MM.1S (cell line): ENCODE results near the gene ATF5.

ENCODE experiments used
- DNase-seq: peaks from one replicate; pipeline ENCODE4 v3.0.0-alpha.2; 2015
- H2AFZ ChIP-seq: fragments of 300-600 bp; sonication (generic); 2 replicates; pipeline ENCODE4 v1.6.0; 2016; ENCODE audit warnings: antibody characterized with exemption, low read length
- H3F3A ChIP-seq: fragments of 300-600 bp; sonication (generic); 2 replicates; pipeline ENCODE4 v1.6.1; 2016; ENCODE audit warnings: mild to moderate bottlenecking, antibody characterized with exemption, low read length, moderate library complexity, mixed read lengths; ENCODE audit not compliant: insufficient read depth
- H3K27ac ChIP-seq: fragments of 300-600 bp; sonication (generic); 2 replicates; pipeline ENCODE4 v1.5.1; 2016; ENCODE audit warnings: mild to moderate bottlenecking, low read length
- H3K27me3 ChIP-seq: fragments of 300-600 bp; sonication (generic); replicated peaks from 2 replicates; pipeline ENCODE4 v1.6.0; 2016; ENCODE audit warnings: low read length; ENCODE audit not compliant: insufficient read depth
- H3K36me3 ChIP-seq: fragments of 300-600 bp; sonication (generic); replicated peaks from 2 replicates; pipeline ENCODE4 v1.6.1; 2016; ENCODE audit warnings: mild to moderate bottlenecking, low read length, mixed read lengths; ENCODE audit not compliant: insufficient read depth
- H3K4me1 ChIP-seq: fragments of 300-600 bp; sonication (generic); 2 replicates; pipeline ENCODE4 v1.6.1; 2016; ENCODE audit warnings: low read length, mixed read lengths
- H3K4me2 ChIP-seq: fragments of 300-600 bp; sonication (generic); 2 replicates; pipeline ENCODE4 v1.6.0; 2016; ENCODE audit warnings: low read depth, low read length
- H3K4me3 ChIP-seq: fragments of 300-600 bp; sonication (generic); 2 replicates; pipeline ENCODE4 v1.5.1; 2016; ENCODE audit warnings: low read length, mixed read lengths
- H3K79me2 ChIP-seq: fragments of 300-600 bp; sonication (generic); 2 replicates; pipeline ENCODE4 v1.6.1; 2016; ENCODE audit warnings: mixed run types, low read length, mixed read lengths
- H3K9ac ChIP-seq: fragments of 300-600 bp; sonication (generic); 2 replicates; pipeline ENCODE4 v1.6.1; 2016; ENCODE audit warnings: low read length, mixed read lengths
- H3K9me2 ChIP-seq: fragments of 300-600 bp; sonication (generic); replicated peaks from 2 replicates; pipeline ENCODE4 v1.6.1; 2016; ENCODE audit warnings: mild to moderate bottlenecking, low read length, mixed read lengths; ENCODE audit not compliant: insufficient read depth
- H3K9me3 ChIP-seq: fragments of 300-600 bp; sonication (generic); replicated peaks from 2 replicates; pipeline ENCODE4 v1.6.1; 2016; ENCODE audit warnings: mild to moderate bottlenecking, low read length, mixed read lengths; ENCODE audit not compliant: insufficient read depth
- H4K20me1 ChIP-seq: fragments of 300-600 bp; sonication (generic); 2 replicates; pipeline ENCODE4 v1.6.1; 2016; ENCODE audit warnings: mild to moderate bottlenecking, low read length, moderate library complexity, mixed read lengths; ENCODE audit not compliant: insufficient read depth
- CTCF ChIP-seq: fragments of 300-600 bp; sonication (generic); IDR thresholded peaks from 2 replicates; pipeline ENCODE4 v1.5.1; 2016; ENCODE audit warnings: antibody characterized with exemption, low read length, mixed read lengths
- EZH2 ChIP-seq: fragments of 300-600 bp; sonication (generic); optimal IDR thresholded peaks from 2 replicates; pipeline ENCODE3; 2017; ENCODE audit warnings: low read depth, mild to moderate bottlenecking, antibody characterized with exemption, low read length, mixed read lengths
- EZH2phosphoT487 ChIP-seq: fragments of 300-600 bp; sonication (generic); IDR thresholded peaks from 2 replicates; pipeline ENCODE4 v1.6.1; 2018; ENCODE audit warnings: antibody characterized with exemption, low read length

ATF5 gene

GRCh38 chr19:49950956-49951526, 22.0 kb downstream of the ATF5 start:
- H3K4me3 ChIP-seq = no peak overlapping the region
- no peaks in the 10 kb centered on the region for H3K9me2 ChIP-seq
- no peak overlapping the region for H3K27ac ChIP-seq
- no peaks in the 10 kb centered on the region for H3K27me3 ChIP-seq
- H2AFZ ChIP-seq = no peak overlapping the region
- H3F3A ChIP-seq = no peaks in the 10 kb centered on the region
- H4K20me1 ChIP-seq = no peaks in the 10 kb centered on the region
- H3K4me2 ChIP-seq = no peak overlapping the region
- H3K4me1 ChIP-seq = 0 out of 2 replicates have a peak, but pooled peaks cover 8% of the 10 kb centered on the region
- H3K9ac ChIP-seq = no peak overlapping the region
- TF ChIP-seq CTCF = no peak
- DNase-seq = no peak
- H3K36me3 ChIP-seq = no peaks in the 10 kb centered on the region
- no peaks in the 10 kb centered on the region for H3K79me2 ChIP-seq
- no peaks in the 10 kb centered on the region for H3K9me3 ChIP-seq

GRCh38 chr19:49951806-49952478, 22.9 kb downstream of the ATF5 start:
- H3K27me3 ChIP-seq = no peaks in the 10 kb centered on the region
- no peaks in the 10 kb centered on the region for H3K36me3 ChIP-seq
- H3K9ac ChIP-seq = no peak overlapping the region
- H3K9me2 ChIP-seq = no peaks in the 10 kb centered on the region
- no peaks in the 10 kb centered on the region for H4K20me1 ChIP-seq
- H3K4me1 ChIP-seq = 0 out of 2 replicates have a peak, but pooled peaks cover 8% of the 10 kb centered on the region
- no peak overlapping the region for H3K4me3 ChIP-seq
- H3K9me3 ChIP-seq = no peaks in the 10 kb centered on the region
- H2AFZ ChIP-seq = no peak overlapping the region
- no peaks in the 10 kb centered on the region for H3F3A ChIP-seq
- no peak overlapping the region for H3K4me2 ChIP-seq
- TF ChIP-seq EZH2phosphoT487 (no peak), EZH2 (no peak), CTCF (no peak)
- DNase-seq = no peak
- no peaks in the 10 kb centered on the region for H3K79me2 ChIP-seq
- H3K27ac ChIP-seq = no peak overlapping the region

GRCh38 chr19:49952479-49952836, 23.5 kb downstream of the ATF5 start:
- 0 out of 2 replicates have a peak, but pooled peaks cover 8% of the 10 kb centered on the region for H3K4me1 ChIP-seq
- no peaks in the 10 kb centered on the region for H4K20me1 ChIP-seq
- no peak overlapping the region for H3K4me2 ChIP-seq
- H3K36me3 ChIP-seq = no peaks in the 10 kb centered on the region
- H3F3A ChIP-seq = no peaks in the 10 kb centered on the region
- no peaks in the 10 kb centered on the region for H3K79me2 ChIP-seq
- no peak for TF ChIP-seq EZH2
- H3K4me3 ChIP-seq = no peak overlapping the region
- H3K9me3 ChIP-seq = no peaks in the 10 kb centered on the region
- H3K9ac ChIP-seq = no peak overlapping the region
- no peak overlapping the region for H3K27ac ChIP-seq
- no peak for DNase-seq
- H3K9me2 ChIP-seq = no peaks in the 10 kb centered on the region
- no peaks in the 10 kb centered on the region for H3K27me3 ChIP-seq
- H2AFZ ChIP-seq = no peak overlapping the region

- TF ChIP-seq EZH2phosphoT487 = no peak
- no peak for TF ChIP-seq EZH2
- TF ChIP-seq CTCF = no peak
- H3K4me2 ChIP-seq = no peak overlapping the region
- DNase-seq = no peak
- no peaks in the 10 kb centered on the region for H3K79me2 ChIP-seq
- no peaks in the 10 kb centered on the region for H3F3A ChIP-seq
- H3K27me3 ChIP-seq = no peaks in the 10 kb centered on the region
- no peaks in the 10 kb centered on the region for H3K9me2 ChIP-seq
- no peaks in the 10 kb centered on the region for H3K9me3 ChIP-seq
- H3K4me3 ChIP-seq = no peak overlapping the region
- no peak overlapping the region for H3K27ac ChIP-seq
- 0 out of 2 replicates have a peak, but pooled peaks cover 8% of the 10 kb centered on the region for H3K4me1 ChIP-seq
- no peak overlapping the region for H3K9ac ChIP-seq
- no peaks in the 10 kb centered on the region for H4K20me1 ChIP-seq
- no peak overlapping the region for H2AFZ ChIP-seq
- H3K36me3 ChIP-seq = no peaks in the 10 kb centered on the region
These were observed 23.9 kb downstream of the ATF5 start for GRCh38 chr19:49952906-49953305.
